PC-3 (cell line): Measurements from ENCODE around the gene MRPL49. TPM values are rescaled to one million over a fixed set of nuclear protein-coding genes. Genes with fewer than 3 reads are reported as not detected.

ENCODE experiments used
- ATAC-seq: fragments of 200-7000 bp; cut with Tn5 transposase; 2 replicates; pipeline ENCODE4 v1.9.1; 2020; ENCODE audit warnings: mild to moderate bottlenecking, moderate library complexity
- BruUV-seq: library from RNA; stranded (reverse); fragments of 400-500 nt; replicated peaks from 2 replicates; lab custom pipeline; 2021; lab: Mats Ljungman, UMichigan
- CTCF ChIA-PET: fragments of 300-600 bp; sonication (Branson Sonifier 250); formaldehyde crosslinking; loops from one replicate; lab custom pipeline; 2022; ENCODE audit warnings: antibody characterized with exemption; lab: Charles Lee
- POLR2A ChIA-PET: fragments of 300-600 bp; sonication (Branson Sonifier 250); formaldehyde crosslinking; loops from one replicate; lab custom pipeline; 2022; ENCODE audit warnings: antibody characterized with exemption; ENCODE audit not compliant: unreplicated experiment; lab: Charles Lee
- DNase-seq: peaks from one replicate; pipeline ENCODE4 v3.0.0-alpha.2; 2015
- H2AFZ ChIP-seq: fragments of 300-600 bp; sonication (generic); 2 replicates; pipeline ENCODE4 v1.6.0; 2016; ENCODE audit warnings: antibody characterized with exemption, low read length
- H3F3A ChIP-seq: fragments of 300-600 bp; sonication (generic); one replicate; pipeline ENCODE4 v1.6.0; 2017; ENCODE audit warnings: antibody characterized with exemption, low read length, control low read depth, mild to moderate bottlenecking; ENCODE audit not compliant: unreplicated experiment
- H3K27ac ChIP-seq: fragments of 300-600 bp; sonication (generic); 2 replicates; pipeline ENCODE4 v1.5.1; 2016; ENCODE audit warnings: mild to moderate bottlenecking, low read length
- H3K27me3 ChIP-seq: fragments of 300-600 bp; sonication (generic); 2 replicates; pipeline ENCODE4 v1.6.1; 2016; ENCODE audit warnings: low read length, mixed read lengths
- H3K36me3 ChIP-seq: fragments of 300-600 bp; sonication (generic); 2 replicates; pipeline ENCODE4 v1.6.1; 2016; ENCODE audit warnings: low read depth, mixed run types, low read length, mixed read lengths
- H3K4me1 ChIP-seq: fragments of 300-600 bp; sonication (generic); 2 replicates; pipeline ENCODE4 v1.5.1; 2016; ENCODE audit warnings: low read length; ENCODE audit not compliant: insufficient read depth
- H3K4me2 ChIP-seq: fragments of 300-600 bp; sonication (generic); 2 replicates; pipeline ENCODE4 v1.6.0; 2016; ENCODE audit warnings: low read length
- H3K4me3 ChIP-seq: fragments of 300-600 bp; sonication (generic); 2 replicates; pipeline ENCODE4 v1.5.1; 2016; ENCODE audit warnings: mild to moderate bottlenecking, low read length, mixed read lengths
- H3K79me2 ChIP-seq: fragments of 300-600 bp; sonication (generic); 2 replicates; pipeline ENCODE4 v1.6.1; 2017; ENCODE audit warnings: low read length, mixed read lengths
- H3K9ac ChIP-seq: fragments of 300-600 bp; sonication (generic); 2 replicates; pipeline ENCODE4 v1.6.0; 2016; ENCODE audit warnings: mild to moderate bottlenecking, low read length
- H3K9me2 ChIP-seq: fragments of 300-600 bp; sonication (generic); replicated peaks from 2 replicates; pipeline ENCODE4 v1.6.1; 2016; ENCODE audit warnings: mixed run types, low read length, mixed read lengths
- H3K9me3 ChIP-seq: fragments of 300-600 bp; sonication (generic); 2 replicates; pipeline ENCODE4 v1.6.1; 2016; ENCODE audit warnings: low read length, mixed read lengths
- H4K20me1 ChIP-seq: fragments of 300-600 bp; sonication (generic); 2 replicates; pipeline ENCODE4 v1.6.1; 2016; ENCODE audit warnings: low read length, mixed read lengths
- CTCF ChIP-seq: fragments of 300-600 bp; sonication (generic); conservative IDR thresholded peaks from 2 replicates; pipeline ENCODE4 v1.5.1; 2017; ENCODE audit warnings: antibody characterized with exemption, low read depth, mild to moderate bottlenecking, low read length
- EZH2 ChIP-seq: fragments of 300-600 bp; sonication (generic); IDR thresholded peaks from one replicate; pipeline ENCODE4 v1.6.1; 2017; ENCODE audit warnings: antibody characterized with exemption, mild to moderate bottlenecking, low read length; ENCODE audit not compliant: unreplicated experiment
- EZH2phosphoT487 ChIP-seq: fragments of 300-600 bp; sonication (generic); IDR thresholded peaks from 2 replicates; pipeline ENCODE4 v1.6.1; 2018; ENCODE audit warnings: mild to moderate bottlenecking, antibody characterized with exemption, low read length, borderline replicate concordance
- intact Hi-C: fragments of 100-400 bp; cut with micrococcal nuclease; formaldehyde crosslinking; loops from 2 replicates; pipeline ENCODE4 v1.9.0; 2023
- total RNA-seq: library from RNA; depleted of rRNA; stranded (reverse); fragments of >200 nt; gene quantifications from 2 replicates; pipeline ENCODE4 v1.2.3, GENCODE V29; 2014

Gene MRPL49
- total RNA-seq, 1 experiment from 2014 or later, result 163 TPM

GRCh38 chr11:65128182-65129145, 6.3 kb downstream of the MRPL49 start:
- peaks cover 42% of the 10 kb centered on the region for H3K79me2 ChIP-seq
- H3F3A ChIP-seq, result no peaks in the 10 kb centered on the region
- H3K27me3 ChIP-seq, result no peaks in the 10 kb centered on the region
- POLR2A ChIA-PET, result interaction anchor here (0.5 to 0.6 kb wide), 2 partner anchors 47 to 205 kb away, joined by 5 to 18 read pairs; partner anchors contain the start of gene DPF2
- peaks cover 15% of the 10 kb centered on the region for H3K4me1 ChIP-seq
- TF ChIP-seq EZH2 (no peak), EZH2phosphoT487 (no peak), CTCF (no peak)
- no peak overlapping the region for H3K4me3 ChIP-seq
- H2AFZ ChIP-seq, result no peak overlapping the region
- no TSS peak for BruUV-seq
- no peaks in the 10 kb centered on the region; the same call in 1 of the 2 replicates for H4K20me1 ChIP-seq
- H3K9ac ChIP-seq, result no peak overlapping the region
- H3K27ac ChIP-seq, result no peak overlapping the region
- DNase-seq, result no peak
- no peaks in the 10 kb centered on the region for H3K9me2 ChIP-seq
- intact Hi-C loops, result no loop called here
- CTCF ChIA-PET, result no interaction called here
- H3K4me2 ChIP-seq, result no peak overlapping the region
- H3K9me3 ChIP-seq, result no peaks in the 10 kb centered on the region
- H3K36me3 ChIP-seq, result peaks cover 53% of the 10 kb centered on the region; the same call in 1 of the 2 replicates
- no peak for ATAC-seq

- H3K4me1 ChIP-seq, result peaks cover 10% of the 10 kb centered on the region
- POLR2A ChIA-PET, result no interaction called here
- H3K79me2 ChIP-seq, result peaks cover 39% of the 10 kb centered on the region
- no peak overlapping the region for H2AFZ ChIP-seq
- H3K4me2 ChIP-seq, result no peak overlapping the region
- no peak overlapping the region for H3K27ac ChIP-seq
- no peak overlapping the region for H3K9ac ChIP-seq
- CTCF ChIA-PET, result interaction anchor here (0.5 to 0.7 kb wide), 2 partner anchors 17 to 96 kb away, joined by 3 to 5 read pairs; no protein-coding TSS in a partner anchor
- no peaks in the 10 kb centered on the region for H3F3A ChIP-seq
- ATAC-seq (no peak), DNase-seq (no peak)
- intact Hi-C loops, result no loop called here
- H3K9me2 ChIP-seq, result no peaks in the 10 kb centered on the region
- TF ChIP-seq EZH2phosphoT487 (no peak), EZH2 (no peak), CTCF (peak; percentile 20; the same call in 1 of the 2 replicates)
- BruUV-seq, result no TSS peak
- H3K27me3 ChIP-seq, result no peaks in the 10 kb centered on the region
- no peak overlapping the region for H3K4me3 ChIP-seq
- H3K36me3 ChIP-seq, result peaks cover 53% of the 10 kb centered on the region; the same call in 1 of the 2 replicates
- H4K20me1 ChIP-seq, result no peaks in the 10 kb centered on the region; the same call in 1 of the 2 replicates
- no peaks in the 10 kb centered on the region for H3K9me3 ChIP-seq
Measured at GRCh38 chr11:65129649-65130441, 7.7 kb downstream of the MRPL49 start.
